ENCODE data around the gene VWF. TPM values are rescaled to one million over a fixed set of nuclear protein-coding genes. Genes with fewer than 3 reads are reported as not detected.

VWF gene
- polyA plus RNA-seq, 1 donor (not counting 4 experiments of a cell fraction or from before 2014, with no cell fraction given) = 0.01 TPM

- dilution Hi-C loops (cut with MboI; ENCODE audit: extremely low pct_ligation_motif_present, low sequenced_read_pairs) = no loop called here
- no peak for FAIRE-seq
Observed at GRCh38 chr12:5941907-5942306, 182.6 kb downstream of the VWF start.

GRCh38 chr12:5927732-5928516 is 196.5 kb downstream of the VWF start:
- DNase-seq (ENCODE audit: low read depth, low spot score) = no peak
- Histone ChIP-seq H3K4me2 (ENCODE audit: control insufficient read depth, extremely low read depth, insufficient read depth, low read depth, low read length) (no peak overlapping the region), H3K9me3 (ENCODE audit: control insufficient read depth, low read depth, low read length) (peaks cover 6% of the 10 kb centered on the region), H3K27ac (ENCODE audit: control insufficient read depth, insufficient read depth, low read length) (no peak overlapping the region), H2AFZ (ENCODE audit: control insufficient read depth, low read length) (no peak overlapping the region), H3K4me3 (ENCODE audit: control insufficient read depth in 2 of 3, extremely low read depth in 1 of 3, insufficient read depth in 2 of 3, low read depth in 1 of 3, low read length in 3 of 3) (no peak overlapping the region), H3K36me3 (ENCODE audit: control insufficient read depth in 2 of 2, extremely low read depth in 1 of 2, insufficient read depth in 2 of 2, low read length in 2 of 2) (no peaks in the 10 kb centered on the region), H3K9me1 (ENCODE audit: control insufficient read depth, extremely low read depth, insufficient read depth, low read length) (no peaks in the 10 kb centered on the region), H3K9ac (ENCODE audit: control insufficient read depth, extremely low read depth, insufficient read depth, low read length) (no peak overlapping the region), H4K20me1 (ENCODE audit: control insufficient read depth, extremely low read depth, insufficient read depth, low read length) (no peaks in the 10 kb centered on the region), H3K79me2 (ENCODE audit: control insufficient read depth, insufficient read depth, low read length) (no peaks in the 10 kb centered on the region), H3K27me3 (ENCODE audit: control insufficient read depth, extremely low read depth, insufficient read depth, low read length) (no peaks in the 10 kb centered on the region), H3K4me1 (ENCODE audit: control insufficient read depth, extremely low read depth, insufficient read depth, low read length) (no peaks in the 10 kb centered on the region)
- dilution Hi-C loops (cut with MboI; ENCODE audit: extremely low pct_ligation_motif_present, low sequenced_read_pairs) = no loop called here
- no peak for TF ChIP-seq CTCF (optimal IDR thresholded peaks at IDR 0.05 in 1 of 3, IDR thresholded peaks at IDR 0.05 in 1 of 3, conservative IDR thresholded peaks at IDR 0.05 in 1 of 3; ENCODE audit: extremely low read depth in 1 of 3, insufficient read depth in 2 of 3, low read length in 3 of 3)
- no peak for TF ChIP-seq EZH2 (IDR thresholded peaks at IDR 0.05; ENCODE audit: low read length)
- FAIRE-seq = no peak

More at GRCh38 chr12:5941907-5942306, 182.6 kb downstream of the VWF start:
- Histone ChIP-seq H2AFZ (ENCODE audit: control insufficient read depth, low read length) (no peak overlapping the region), H3K4me2 (ENCODE audit: control insufficient read depth, extremely low read depth, insufficient read depth, low read depth, low read length) (no peak overlapping the region), H4K20me1 (ENCODE audit: control insufficient read depth, extremely low read depth, insufficient read depth, low read length) (no peaks in the 10 kb centered on the region), H3K4me3 (ENCODE audit: control insufficient read depth in 2 of 3, extremely low read depth in 1 of 3, insufficient read depth in 2 of 3, low read depth in 1 of 3, low read length in 3 of 3) (no peak overlapping the region), H3K27me3 (ENCODE audit: control insufficient read depth, extremely low read depth, insufficient read depth, low read length) (peaks cover 33% of the 10 kb centered on the region), H3K4me1 (ENCODE audit: control insufficient read depth, extremely low read depth, insufficient read depth, low read length) (no peaks in the 10 kb centered on the region), H3K9me1 (ENCODE audit: control insufficient read depth, extremely low read depth, insufficient read depth, low read length) (no peaks in the 10 kb centered on the region), H3K79me2 (ENCODE audit: control insufficient read depth, insufficient read depth, low read length) (no peaks in the 10 kb centered on the region), H3K36me3 (ENCODE audit: control insufficient read depth in 2 of 2, extremely low read depth in 1 of 2, insufficient read depth in 2 of 2, low read length in 2 of 2) (no peaks in the 10 kb centered on the region), H3K9me3 (ENCODE audit: control insufficient read depth, low read depth, low read length) (no peaks in the 10 kb centered on the region), H3K27ac (ENCODE audit: control insufficient read depth, insufficient read depth, low read length) (no peak overlapping the region), H3K9ac (ENCODE audit: control insufficient read depth, extremely low read depth, insufficient read depth, low read length) (no peak overlapping the region)
- DNase-seq (ENCODE audit: low read depth, low spot score) = no peak
- TF ChIP-seq CTCF (optimal IDR thresholded peaks at IDR 0.05 in 1 of 3, IDR thresholded peaks at IDR 0.05 in 1 of 3, conservative IDR thresholded peaks at IDR 0.05 in 1 of 3; ENCODE audit: extremely low read depth in 1 of 3, insufficient read depth in 2 of 3, low read length in 3 of 3) (no peak), EZH2 (IDR thresholded peaks at IDR 0.05; ENCODE audit: low read length) (no peak)
